ENCODE measurements around the gene LPAR5. TPM values are rescaled to one million over a fixed set of nuclear protein-coding genes. Genes with fewer than 3 reads are reported as not detected.
A peak's percentile ranks its signal among the peaks of the same experiment; 100 is the strongest.

Gene LPAR5
- total RNA-seq, 1 experiment from 2014 or later, result not detected

GRCh38 chr12:6604259-6605029 lies 31.3 kb downstream of the LPAR5 start:
- Histone ChIP-seq H3K4me3 (ENCODE audit: low read depth in 2 of 2, low read length in 2 of 2) (peak overlapping the region; percentile 64 to 71), H3K27ac (ENCODE audit: low read length) (no peak overlapping the region), H3K36me3 (ENCODE audit: control insufficient read depth, insufficient read depth, low read length) (peaks cover 10% of the 10 kb centered on the region; the same call in 1 of the 2 replicates), H3K4me1 (ENCODE audit: control insufficient read depth, insufficient read depth, low read length) (peaks cover 17% of the 10 kb centered on the region; the same call in 1 of the 2 replicates), H3K27me3 (ENCODE audit: control insufficient read depth, insufficient read depth, low read length) (no peaks in the 10 kb centered on the region), H3K9me3 (ENCODE audit: control insufficient read depth, insufficient read depth, low read depth, low read length) (no peaks in the 10 kb centered on the region)
- ATAC-seq (no peak), DNase-seq (ENCODE audit: low read depth, low spot score) (no peak)
- in situ Hi-C loops (cut with HindIII; ENCODE audit: low pct_unique_long_range_greater_than_20kb, low sequenced_read_pairs) (no loop called here), intact Hi-C loops (cut with micrococcal nuclease; ENCODE audit: unreplicated experiment) (no loop called here)
- POLR2A ChIA-PET, result no interaction called here
- TF ChIP-seq CTCF (IDR thresholded peaks at IDR 0.05), result no peak
- TF ChIP-seq REST (IDR thresholded peaks at IDR 0.05; ENCODE audit: insufficient read depth in 1 of 2, low read depth in 2 of 2, low read length in 1 of 2), result no peak
- no peak for TF ChIP-seq POLR2AphosphoS5 (IDR thresholded peaks at IDR 0.05; ENCODE audit: low read depth, low read length)
- TF ChIP-seq SIN3A (IDR thresholded peaks at IDR 0.05; ENCODE audit: borderline replicate concordance, insufficient read depth, low read depth, low read length), result no peak
- TF ChIP-seq TCF7L2 (IDR thresholded peaks at IDR 0.05; ENCODE audit: low read depth, low read length), result no peak
- CTCF ChIA-PET, result interaction anchor here (0.6 kb wide), 2 partner anchors 65 to 89 kb away, joined by 3 to 4 read pairs; no protein-coding TSS in a partner anchor
- BruUV-seq (replicated peaks), result no TSS peak

GRCh38 chr12:6603095-6603567 lies 32.6 kb downstream of the LPAR5 start:
- H3K27me3 ChIP-seq (ENCODE audit: control insufficient read depth, insufficient read depth, low read length), result no peaks in the 10 kb centered on the region
- ATAC-seq (no peak), DNase-seq (ENCODE audit: low read depth, low spot score) (no peak)
- H3K4me1 ChIP-seq (ENCODE audit: control insufficient read depth, insufficient read depth, low read length), result peaks cover 17% of the 10 kb centered on the region; the same call in 1 of the 2 replicates
- CTCF ChIA-PET, result no interaction called here
- intact Hi-C loops (cut with micrococcal nuclease; ENCODE audit: unreplicated experiment) (no loop called here), in situ Hi-C loops (cut with HindIII; ENCODE audit: low pct_unique_long_range_greater_than_20kb, low sequenced_read_pairs) (no loop called here)
- no TSS peak for BruUV-seq (replicated peaks)
- POLR2A ChIA-PET, result no interaction called here
- TF ChIP-seq SIN3A (IDR thresholded peaks at IDR 0.05; ENCODE audit: borderline replicate concordance, insufficient read depth, low read depth, low read length) (no peak), REST (IDR thresholded peaks at IDR 0.05; ENCODE audit: insufficient read depth in 1 of 2, low read depth in 2 of 2, low read length in 1 of 2) (no peak)
- H3K4me3 ChIP-seq (ENCODE audit: low read depth in 2 of 2, low read length in 2 of 2), result no peak overlapping the region
- peaks cover 10% of the 10 kb centered on the region; the same call in 1 of the 2 replicates for H3K36me3 ChIP-seq (ENCODE audit: control insufficient read depth, insufficient read depth, low read length)
- no peak overlapping the region for H3K27ac ChIP-seq (ENCODE audit: low read length)
- H3K9me3 ChIP-seq (ENCODE audit: control insufficient read depth, insufficient read depth, low read depth, low read length), result no peaks in the 10 kb centered on the region
